Breast epithelium (tissue), 4 donors: ENCODE data around the gene SCN10A. TPM values are rescaled to one million over a fixed set of nuclear protein-coding genes. Genes with fewer than 3 reads are reported as not detected.

Experiments
- DNase-seq, 2 donors: peaks; one replicate each; pipeline ENCODE4 v3.0.0-alpha.2; 2019; ENCODE audit warnings: low spot score in 2 of 2
- H3K27ac ChIP-seq, 2 donors: fragments of 200-600 bp; sonication (generic) in 1 of 2; one replicate each; pipeline ENCODE4 v1.5.1; 2016 to 2019; ENCODE audit warnings: mild to moderate bottlenecking in 1 of 2
- H3K27me3 ChIP-seq, 2 donors: fragments of 200-600 bp; sonication (generic) in 1 of 2; one replicate each; pipeline versions ENCODE4 v1.5.1 to v1.6.0; 2017 to 2019; ENCODE audit warnings: control low read depth in 1 of 2, mild to moderate bottlenecking in 1 of 2
- H3K36me3 ChIP-seq: fragments of 200-600 bp; one replicate; pipeline ENCODE4 v1.5.1; 2019
- H3K4me1 ChIP-seq, 2 donors: fragments of 200-600 bp; sonication (generic); one replicate each; pipeline ENCODE4 v1.5.1; 2016 to 2019; ENCODE audit warnings: control low read depth in 1 of 2
- H3K4me3 ChIP-seq, 3 donors: fragments of 200-600 bp; sonication (generic); 1 replicate in 2 of 3; 2 replicates in 1 of 3; pipeline ENCODE4 v1.5.1; 2016 to 2019; ENCODE audit warnings: mild to moderate bottlenecking in 3 of 3, moderate library complexity in 2 of 3
- H3K9me3 ChIP-seq, 2 donors: fragments of 200-600 bp; sonication (generic) in 1 of 2; one replicate each; pipeline ENCODE4 v1.5.1; 2016 to 2019; ENCODE audit warnings: control low read depth in 1 of 2
- CTCF ChIP-seq, 3 donors: fragments of 450-650 bp; IDR thresholded peaks; one replicate each; pipeline ENCODE4 v1.5.1; 2016 to 2017; ENCODE audit warnings: antibody characterized with exemption in 3 of 3, mild to moderate bottlenecking in 3 of 3, moderate library complexity in 3 of 3
- POLR2A ChIP-seq: fragments of 450-650 bp; IDR thresholded peaks from one replicate; pipeline ENCODE4 v1.6.1; 2016; ENCODE audit warnings: antibody characterized with exemption, mild to moderate bottlenecking, moderate library complexity
- POLR2AphosphoS5 ChIP-seq, 3 donors: sonication (generic); formaldehyde crosslinking; IDR thresholded peaks; one replicate each; pipeline ENCODE4 v1.6.1; 2017; ENCODE audit warnings: antibody characterized with exemption in 3 of 3
- intact Hi-C: fragments of 100-400 bp; cut with DNase I; formaldehyde crosslinking; loops from one replicate; pipeline ENCODE4 v1.15.1; 2023; ENCODE audit warnings: low total_unique reads
- total RNA-seq, 3 donors: library from RNA; depleted of rRNA; stranded (reverse); fragments of >200 nt; gene quantifications; one replicate each; pipeline ENCODE4 v1.1.0, GENCODE V29; 2016

The SCN10A gene
- total RNA-seq, 3 donors from 2014 or later: not detected

GRCh38 chr3:38698061-38698460 is 118.0 kb downstream of the SCN10A start:
- DNase-seq: no peak
- Histone ChIP-seq H3K9me3 (no peaks in the 10 kb centered on the region), H3K27ac (no peak overlapping the region), H3K27me3 (no peaks in the 10 kb centered on the region), H3K36me3 (no peaks in the 10 kb centered on the region), H3K4me1 (no peaks in the 10 kb centered on the region), H3K4me3 (no peak overlapping the region)
- TF ChIP-seq CTCF (IDR thresholded peaks at IDR 0.05): no peak
- TF ChIP-seq POLR2AphosphoS5 (IDR thresholded peaks at IDR 0.05): no peak
- no peak for TF ChIP-seq POLR2A
- intact Hi-C loops: no loop called here

- H3K9me3 ChIP-seq: no peaks in the 10 kb centered on the region
- H3K36me3 ChIP-seq: no peaks in the 10 kb centered on the region
- no peak overlapping the region for H3K27ac ChIP-seq
- H3K27me3 ChIP-seq: no peaks in the 10 kb centered on the region
- TF ChIP-seq POLR2AphosphoS5 (IDR thresholded peaks at IDR 0.05) (no peak), POLR2A (no peak), CTCF (IDR thresholded peaks at IDR 0.05) (no peak)
- no peak for DNase-seq
- H3K4me3 ChIP-seq: no peak overlapping the region
- intact Hi-C loops: no loop called here
- H3K4me1 ChIP-seq: no peaks in the 10 kb centered on the region
Observed at GRCh38 chr3:38696034-38696433, 120.0 kb downstream of the SCN10A start.

GRCh38 chr3:38690185-38690584 is 125.8 kb downstream of the SCN10A start:
- no peaks in the 10 kb centered on the region for H3K9me3 ChIP-seq
- no peaks in the 10 kb centered on the region for H3K4me1 ChIP-seq
- no peaks in the 10 kb centered on the region for H3K27me3 ChIP-seq
- H3K36me3 ChIP-seq: no peaks in the 10 kb centered on the region
- no peak overlapping the region for H3K27ac ChIP-seq
- TF ChIP-seq CTCF (IDR thresholded peaks at IDR 0.05) (no peak), POLR2AphosphoS5 (IDR thresholded peaks at IDR 0.05) (no peak), POLR2A (no peak)
- intact Hi-C loops: no loop called here
- DNase-seq: no peak
- H3K4me3 ChIP-seq: no peak overlapping the region

- Histone ChIP-seq H3K36me3 (no peaks in the 10 kb centered on the region), H3K27me3 (no peaks in the 10 kb centered on the region)
- TF ChIP-seq CTCF (IDR thresholded peaks at IDR 0.05) (no peak), POLR2AphosphoS5 (IDR thresholded peaks at IDR 0.05) (no peak), POLR2A (no peak)
Observed at GRCh38 chr3:38689774-38690173, 126.2 kb downstream of the SCN10A start.

GRCh38 chr3:38689346-38689745 is 126.7 kb downstream of the SCN10A start:
- H3K27me3 ChIP-seq: no peaks in the 10 kb centered on the region
- intact Hi-C loops: no loop called here

More at GRCh38 chr3:38689774-38690173, 126.2 kb downstream of the SCN10A start:
- no peak for DNase-seq
- Histone ChIP-seq H3K9me3 (no peaks in the 10 kb centered on the region), H3K4me1 (no peaks in the 10 kb centered on the region), H3K4me3 (no peak overlapping the region), H3K27ac (no peak overlapping the region)
- intact Hi-C loops: no loop called here

More at GRCh38 chr3:38689346-38689745, 126.7 kb downstream of the SCN10A start:
- no peak overlapping the region for H3K27ac ChIP-seq
- no peak overlapping the region for H3K4me3 ChIP-seq
- no peaks in the 10 kb centered on the region for H3K36me3 ChIP-seq
- H3K4me1 ChIP-seq: no peaks in the 10 kb centered on the region
- H3K9me3 ChIP-seq: no peaks in the 10 kb centered on the region
- no peak for DNase-seq
- TF ChIP-seq POLR2AphosphoS5 (IDR thresholded peaks at IDR 0.05) (no peak), CTCF (IDR thresholded peaks at IDR 0.05) (no peak), POLR2A (no peak)
